G401.6 (cell line): ENCODE measurements around the gene PUM2.

ENCODE experiments used
- FAIRE-seq: peaks from 2 replicates; lab custom pipeline; 2012; peaks lifted over from hg19 to GRCh38; lab: Jason Lieb, UNC

Gene PUM2

DNA sequence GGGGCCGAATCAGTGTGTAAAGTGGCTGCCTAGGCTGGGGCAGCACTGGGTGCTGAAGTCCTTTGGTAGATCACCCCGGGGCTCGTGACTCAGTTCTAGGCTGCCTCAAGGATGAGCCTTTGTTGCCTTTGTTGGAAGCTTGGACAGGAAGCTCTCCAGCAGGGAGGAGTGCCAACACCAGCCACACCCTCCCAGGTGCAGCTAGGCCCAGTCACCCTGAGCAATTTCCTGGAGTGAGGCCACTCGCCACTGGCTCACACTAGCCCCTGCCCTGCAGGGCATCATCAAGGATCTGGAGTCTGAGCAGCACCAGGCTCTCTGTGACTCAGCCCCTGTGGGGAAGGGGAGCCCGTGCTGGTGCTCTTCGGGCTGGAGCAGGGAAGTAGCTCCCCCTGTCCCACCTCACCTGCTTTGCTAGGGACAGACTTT is 119.0 kb downstream of the PUM2 start:
- no peak for FAIRE-seq

DNA sequence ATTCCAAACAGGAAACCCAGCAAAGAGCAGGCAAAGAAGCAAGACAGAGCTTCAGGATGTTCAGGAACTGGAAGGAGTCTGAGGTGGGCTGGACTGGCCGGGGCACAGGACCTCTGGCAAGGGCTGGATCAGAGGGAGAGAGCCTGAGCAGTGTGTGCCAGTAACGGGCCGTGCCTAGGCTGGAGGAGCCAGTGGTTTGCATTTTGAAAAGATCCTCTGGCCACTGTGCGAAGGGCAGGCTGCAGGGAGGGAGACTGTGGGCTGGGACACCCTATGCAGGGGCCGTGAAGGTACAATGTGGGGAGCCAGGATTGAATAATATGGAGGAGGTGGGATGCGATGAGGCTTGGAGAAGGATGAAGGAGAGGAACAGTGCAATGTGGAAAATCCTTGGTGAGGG is 119.5 kb downstream of the PUM2 start:
- no peak for FAIRE-seq

- FAIRE-seq: no peak
These were observed 120.6 kb downstream of the PUM2 start for GRCh38 chr2:20230114-20230425.

- FAIRE-seq: no peak
These were observed 121.1 kb downstream of the PUM2 start for GRCh38 chr2:20229322-20230113.

GRCh38 chr2:20227894-20228505 is 122.6 kb downstream of the PUM2 start:
- FAIRE-seq: no peak

DNA sequence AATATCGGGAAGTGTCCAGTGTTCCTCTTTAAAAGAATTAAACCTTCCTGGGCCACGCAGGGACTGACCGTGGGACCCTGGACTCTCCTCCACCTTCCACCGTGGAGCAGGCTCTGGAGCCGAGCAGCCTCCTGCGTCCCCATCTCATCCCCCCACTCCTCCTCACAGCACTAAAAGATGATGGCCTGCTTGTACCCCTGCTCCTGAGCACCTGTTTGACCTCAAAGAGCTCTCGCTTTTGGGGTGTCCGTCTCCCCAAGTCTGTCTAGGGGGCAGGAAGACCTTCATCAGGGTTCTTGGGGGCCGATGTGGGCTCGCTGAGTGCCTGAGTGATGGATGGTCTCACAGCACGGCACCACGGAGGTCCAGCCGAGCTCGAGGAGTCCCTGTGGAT is 124.5 kb downstream of the PUM2 start:
- FAIRE-seq: no peak

DNA sequence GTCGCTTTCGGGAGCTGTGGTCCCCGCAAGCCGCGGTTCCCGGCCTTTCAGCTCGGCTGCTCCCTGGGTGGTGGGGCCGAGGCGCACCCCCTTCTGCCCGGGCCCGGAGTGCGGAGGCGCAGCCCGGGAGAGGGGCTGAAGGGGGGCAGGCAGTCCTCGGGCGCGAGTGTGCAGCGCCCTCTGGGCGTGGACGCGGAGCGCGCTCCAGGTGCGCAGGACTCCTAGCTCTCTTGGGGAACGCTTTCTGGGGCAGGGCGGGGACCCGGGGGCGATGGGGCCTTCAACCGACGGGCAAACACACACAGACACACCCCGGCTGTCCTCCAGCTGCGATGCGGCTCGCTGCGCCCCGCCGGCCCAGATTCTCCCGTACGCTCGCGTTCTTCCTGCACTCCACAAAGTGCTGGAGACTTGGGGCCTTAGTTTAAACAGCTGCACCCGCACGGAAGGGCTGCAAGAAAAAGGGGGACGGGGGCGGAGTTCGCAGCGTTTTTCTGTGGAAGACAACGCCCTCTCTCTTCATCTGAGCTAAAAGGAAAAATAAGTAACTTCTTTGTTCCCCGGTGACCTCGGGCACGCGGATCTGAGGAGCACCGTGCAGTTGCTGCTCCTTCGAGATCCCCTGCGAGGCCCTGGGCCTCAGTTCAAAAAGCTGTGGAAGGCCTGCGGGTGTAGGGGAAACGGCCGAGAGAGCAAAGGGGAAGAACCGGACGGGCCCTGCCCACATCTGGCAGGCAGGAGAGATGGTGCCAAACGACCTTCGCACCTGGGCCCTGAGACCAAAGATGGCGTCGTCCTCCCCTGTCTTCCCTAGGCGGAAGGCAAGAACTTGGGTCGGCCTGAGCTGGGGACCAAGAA is 125.1 kb downstream of the PUM2 start:
- no peak for FAIRE-seq

DNA sequence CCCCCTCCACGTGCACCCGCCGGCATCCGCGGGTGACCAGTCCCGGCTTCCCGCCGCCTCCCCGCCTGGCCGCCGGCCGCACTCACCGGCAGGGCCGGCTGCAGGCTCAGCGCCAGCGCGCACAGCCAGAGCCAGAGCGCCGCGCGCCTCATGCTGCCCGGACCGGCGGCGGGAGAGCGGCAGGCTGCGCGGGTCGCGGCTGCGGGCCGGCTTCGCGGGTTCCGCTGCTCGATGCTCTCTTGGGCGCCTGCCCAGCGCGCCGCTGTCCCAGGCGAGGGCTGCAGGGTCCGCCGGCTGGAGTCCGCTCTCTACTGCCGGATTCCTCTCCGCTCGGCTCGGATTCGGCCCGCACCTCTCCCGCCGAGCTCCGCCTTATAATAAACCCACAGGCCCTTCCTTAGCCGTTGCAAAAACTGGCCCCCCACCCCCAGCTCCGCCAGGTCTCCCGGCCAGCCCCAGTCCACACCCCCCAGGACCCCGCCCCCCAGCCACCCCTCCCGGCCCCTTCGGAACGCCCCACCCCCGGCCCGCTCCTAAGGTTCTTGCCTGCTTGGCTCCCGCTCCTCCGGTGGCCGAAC is 125.8 kb downstream of the PUM2 start, which contains the start of gene SDC1:
SDC1 (minus strand) TSS at position 415 of the 578 bp plus-strand sequence; CDS start at position 152, 263 bp downstream.
- FAIRE-seq: no peak

- no peak for FAIRE-seq
These were observed 126.4 kb downstream of the PUM2 start for GRCh38 chr2:20224164-20224715.

GRCh38 chr2:20223407-20224163 is 127.1 kb downstream of the PUM2 start:
- FAIRE-seq: no peak

DNA sequence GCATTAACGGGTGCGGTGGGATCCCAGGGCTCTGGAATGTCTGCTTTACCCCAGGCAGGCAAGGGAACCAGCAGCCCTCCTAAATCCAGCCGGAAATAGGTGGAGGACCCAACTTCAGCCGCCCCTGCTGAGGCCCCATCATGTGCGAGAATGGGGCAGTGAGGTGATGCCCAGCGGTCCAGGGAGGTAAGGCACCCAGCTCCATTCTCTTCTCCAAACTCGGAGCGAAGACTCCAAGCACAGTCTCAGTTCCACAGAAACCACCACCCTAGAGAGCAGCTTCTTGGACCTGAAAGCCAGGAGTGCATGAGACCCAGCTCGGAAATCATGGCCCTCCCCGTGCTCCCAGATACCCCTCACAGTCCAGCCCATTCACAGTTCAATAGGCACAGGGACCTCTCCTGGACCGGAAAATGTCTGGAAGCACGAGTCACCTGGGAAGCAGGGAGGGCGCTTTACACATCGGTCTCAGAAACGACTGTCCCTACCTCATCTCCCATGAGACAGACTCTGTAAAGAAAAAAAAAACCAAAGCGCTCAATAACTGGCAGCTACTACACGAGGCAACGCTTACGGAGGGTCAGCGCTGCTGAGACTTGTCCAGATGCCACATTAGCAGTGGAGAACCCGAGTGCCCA is 127.8 kb downstream of the PUM2 start:
- no peak for FAIRE-seq

GRCh38 chr2:20222014-20222768 is 128.5 kb downstream of the PUM2 start:
- FAIRE-seq: no peak

- FAIRE-seq: no peak
These were observed 129.1 kb downstream of the PUM2 start for GRCh38 chr2:20221555-20221973.

DNA sequence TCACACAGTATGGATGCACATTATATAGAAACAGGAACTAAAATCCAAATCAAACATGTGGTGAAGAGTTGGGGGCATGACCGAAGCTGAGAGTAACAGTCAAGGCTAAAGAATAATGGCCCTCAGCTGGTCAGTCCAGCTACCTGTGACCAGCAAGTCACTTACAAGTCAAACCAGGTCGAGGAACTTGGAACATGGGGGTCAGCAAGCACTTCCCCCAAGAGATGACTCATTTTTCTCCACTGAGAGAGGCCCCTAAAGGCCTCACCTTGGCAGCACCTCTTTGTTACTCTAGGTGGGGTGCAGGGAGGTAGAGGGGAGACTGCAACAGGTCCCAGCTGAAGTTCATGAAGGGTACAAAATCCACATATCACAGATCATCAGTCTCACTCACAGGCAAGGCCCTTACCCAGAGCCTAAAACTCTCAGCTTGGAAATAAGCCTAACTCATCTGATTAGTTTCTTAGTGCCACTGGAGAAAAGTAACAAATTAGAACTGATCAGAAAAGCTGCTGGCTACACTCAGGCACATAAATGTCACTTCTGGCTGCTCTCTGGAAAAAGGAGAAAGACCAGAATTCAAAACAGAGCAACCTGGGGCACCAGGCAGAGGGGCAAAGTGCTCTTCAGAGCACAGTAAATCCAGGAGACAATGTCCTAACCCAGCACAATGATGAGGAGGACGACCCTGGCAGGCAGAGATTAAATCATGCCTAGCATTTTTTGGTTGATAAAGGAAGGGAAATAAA is 129.7 kb downstream of the PUM2 start:
- no peak for FAIRE-seq

GRCh38 chr2:20219763-20220380 is 130.8 kb downstream of the PUM2 start:
- no peak for FAIRE-seq

- FAIRE-seq: no peak
These were observed 132.0 kb downstream of the PUM2 start for GRCh38 chr2:20218331-20219320.

DNA sequence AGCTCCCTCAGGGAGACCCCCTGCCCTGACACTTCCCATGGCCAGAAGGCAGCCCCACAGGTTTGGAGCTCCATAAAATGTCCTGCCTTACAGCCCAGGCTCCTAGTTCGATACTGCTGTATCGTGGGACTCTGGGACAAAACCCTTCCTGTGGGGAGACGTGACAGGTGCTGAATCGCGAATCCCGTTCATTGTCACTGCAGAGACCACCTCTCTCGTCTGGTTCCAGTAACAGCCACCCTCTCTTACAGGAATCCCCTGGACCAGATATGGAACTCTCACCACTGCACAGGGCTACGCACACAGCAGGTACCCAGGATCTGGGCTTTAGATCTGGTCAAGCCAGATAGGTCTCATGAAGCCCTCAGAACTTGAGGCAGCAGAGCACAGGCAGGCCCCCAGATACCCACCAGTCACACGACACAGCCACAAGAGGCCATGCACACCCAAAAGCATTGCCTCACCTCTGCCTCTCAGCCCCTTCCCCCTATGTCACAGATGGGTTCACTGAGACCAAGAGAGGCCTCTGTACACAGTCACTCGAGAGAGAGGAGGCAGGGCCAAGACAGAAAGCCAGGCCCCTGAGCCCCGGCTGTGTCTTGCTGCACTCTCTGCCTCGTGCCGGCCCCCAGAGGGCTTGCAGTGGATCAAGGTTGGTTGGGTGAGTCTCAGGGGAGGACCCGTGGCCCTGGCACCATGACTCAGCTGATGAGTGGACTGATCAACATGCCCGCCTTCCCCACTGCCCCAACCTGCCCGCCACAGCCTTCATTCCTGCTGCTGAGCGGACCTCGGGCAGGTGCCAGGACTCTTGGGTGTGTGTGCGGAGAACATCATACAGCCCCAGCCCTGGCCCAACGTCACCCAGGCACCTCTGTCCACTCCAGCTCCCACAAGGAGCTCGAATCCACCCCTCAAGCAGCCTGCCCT is 133.3 kb downstream of the PUM2 start:
- FAIRE-seq: no peak
